HG03558 (cell line): ENCODE data around the gene PKD1.
"Not testable (repeated sequence)": the region's sequence is repeated elsewhere in the genome, so short reads cannot be mapped to it uniquely, and the experiment has no call there.

Source experiments
- ATAC-seq: cut with Tn5 transposase; IDR thresholded peaks from one replicate; pipeline ENCODE4 v1.9.1; 2021; ENCODE audit warnings: moderate number of reproducible peaks; ENCODE audit not compliant: unreplicated experiment; ENCODE audit errors: extremely low read depth

The PKD1 gene

DNA sequence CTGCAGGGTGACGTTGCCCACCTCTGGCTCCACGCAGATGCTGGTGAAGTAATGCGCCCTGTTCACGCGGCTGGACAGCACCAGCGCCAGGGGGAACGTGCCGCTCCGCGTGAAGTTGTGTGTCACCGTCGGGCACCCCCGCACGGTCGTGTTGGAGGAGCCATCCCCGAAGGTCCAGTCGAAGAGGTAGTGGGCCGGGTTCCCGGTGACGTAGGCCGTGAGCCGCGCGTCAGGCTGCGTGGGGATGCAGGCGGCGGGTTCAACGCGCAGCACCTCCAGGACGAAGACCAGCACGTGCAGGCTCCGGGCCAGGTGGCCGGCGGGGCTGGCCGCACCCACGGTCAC is 24.7 kb downstream of the PKD1 start:
- not testable (repeated sequence) for ATAC-seq

DNA sequence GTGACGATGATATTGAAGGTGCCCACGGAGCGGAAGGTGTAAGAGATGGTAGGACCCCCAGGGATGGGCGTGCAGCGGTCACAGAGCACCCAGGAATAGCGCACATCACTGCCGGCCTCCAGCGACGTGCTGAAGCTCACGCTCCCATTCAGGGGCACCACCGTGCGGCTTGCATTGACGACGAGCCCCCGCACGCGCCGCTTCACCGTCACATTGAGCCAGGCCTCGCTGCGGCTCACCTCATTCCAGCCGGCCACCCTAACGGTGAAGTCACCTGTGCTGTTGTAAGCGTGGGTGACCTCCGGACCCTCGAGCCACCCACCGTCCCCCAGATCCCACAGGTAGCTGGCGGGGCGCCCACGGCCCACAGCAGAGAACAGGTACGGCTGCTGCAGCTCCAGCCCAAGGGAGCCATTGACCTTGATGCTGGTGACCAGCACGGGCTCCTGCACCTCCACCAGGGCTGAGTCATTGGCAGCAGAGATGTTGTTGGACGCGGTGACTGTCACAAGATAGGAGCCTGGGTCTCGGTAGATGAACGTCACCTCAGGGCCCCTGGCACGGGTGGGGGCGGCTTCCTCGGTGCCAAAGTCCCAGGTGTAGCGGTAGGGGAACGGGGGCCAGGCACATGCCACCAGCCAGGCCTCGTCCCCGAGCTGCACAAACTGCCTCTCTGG is 25.2 kb downstream of the PKD1 start:
- ATAC-seq: not testable (repeated sequence)

GRCh38 chr16:2109872-2110271 is 25.8 kb downstream of the PKD1 start:
- ATAC-seq: not testable (repeated sequence)

- not testable (repeated sequence) for ATAC-seq
Observed at GRCh38 chr16:2109271-2109580, 26.5 kb downstream of the PKD1 start.

GRCh38 chr16:2108446-2109270 is 27.0 kb downstream of the PKD1 start:
- ATAC-seq: not testable (repeated sequence)

- ATAC-seq: not testable (repeated sequence)
Observed at GRCh38 chr16:2107791-2108125, 27.9 kb downstream of the PKD1 start.

DNA sequence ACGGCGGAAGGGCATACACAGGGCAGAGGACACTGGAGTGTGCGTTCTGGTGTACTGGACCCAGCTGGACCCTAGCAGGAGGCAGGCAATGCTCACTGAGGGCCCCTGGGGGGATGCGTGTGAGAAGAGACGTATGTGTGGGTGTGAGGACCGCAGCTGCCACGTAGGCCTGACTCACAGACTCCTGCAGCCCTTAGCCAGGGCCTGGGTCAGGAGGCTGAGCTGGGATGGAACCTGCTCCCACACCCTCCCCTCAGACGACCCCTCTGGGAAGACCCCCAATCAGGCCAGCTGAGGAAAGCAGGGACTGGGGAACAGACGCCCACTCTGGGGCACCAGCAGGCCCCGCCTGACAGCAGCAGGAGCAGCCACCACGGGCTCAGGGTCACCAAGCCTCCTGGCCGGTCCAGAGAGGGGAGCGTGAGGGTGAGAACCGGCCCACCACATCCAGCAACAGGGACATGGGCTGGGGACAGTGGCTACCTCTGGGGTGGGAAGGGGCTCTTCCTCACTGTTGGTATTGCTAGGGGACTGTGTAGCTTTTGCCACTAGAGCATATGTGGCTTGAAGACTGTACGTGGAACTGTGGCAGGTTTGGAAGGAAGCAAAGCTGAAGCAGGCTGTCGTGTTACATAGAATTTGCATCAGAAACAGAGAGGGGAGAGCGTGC is 28.4 kb downstream of the PKD1 start:
- ATAC-seq: not testable (repeated sequence)

GRCh38 chr16:2106211-2106610 is 29.5 kb downstream of the PKD1 start:
- ATAC-seq: not testable (repeated sequence)

DNA sequence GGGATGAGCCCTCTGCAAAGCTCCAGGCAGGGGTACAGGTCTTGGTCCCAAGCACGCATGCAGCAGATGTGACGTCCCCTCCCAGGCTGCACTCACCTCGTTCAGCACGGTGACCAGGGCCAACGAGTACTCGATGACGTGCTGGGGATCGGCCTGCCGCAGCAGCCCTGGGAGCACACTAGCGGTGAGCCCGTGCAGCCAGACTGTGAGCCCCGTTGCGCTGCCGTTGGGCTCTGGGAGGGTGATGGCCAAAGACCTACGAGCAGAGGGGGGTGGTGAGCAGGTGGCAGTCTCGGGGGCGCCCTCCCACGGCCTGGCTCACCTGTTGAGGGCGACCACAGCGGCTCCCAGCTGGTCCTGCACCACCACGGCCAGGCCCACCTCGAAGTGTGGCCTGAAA is 29.9 kb downstream of the PKD1 start:
- not testable (repeated sequence) for ATAC-seq

DNA sequence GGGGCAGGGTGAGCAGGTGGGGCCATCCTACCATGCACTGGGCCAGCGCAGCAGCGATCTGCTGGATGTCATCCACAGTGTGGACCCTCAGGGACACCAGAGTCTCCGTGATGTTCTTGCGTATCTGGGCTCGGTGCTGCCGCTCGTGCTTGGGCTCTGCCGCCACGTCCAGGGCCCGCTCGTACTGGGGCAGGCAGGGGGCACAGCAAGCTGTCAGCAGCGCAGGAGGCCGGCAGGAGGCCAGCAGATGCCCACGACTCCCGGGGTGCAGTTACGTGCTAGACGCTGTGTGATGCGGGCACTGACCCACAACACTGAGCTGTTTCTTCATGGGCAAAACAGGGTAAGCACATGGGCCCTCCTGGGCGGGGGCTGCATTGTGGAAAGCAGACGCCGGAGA is 30.4 kb downstream of the PKD1 start:
- not testable (repeated sequence) for ATAC-seq

DNA sequence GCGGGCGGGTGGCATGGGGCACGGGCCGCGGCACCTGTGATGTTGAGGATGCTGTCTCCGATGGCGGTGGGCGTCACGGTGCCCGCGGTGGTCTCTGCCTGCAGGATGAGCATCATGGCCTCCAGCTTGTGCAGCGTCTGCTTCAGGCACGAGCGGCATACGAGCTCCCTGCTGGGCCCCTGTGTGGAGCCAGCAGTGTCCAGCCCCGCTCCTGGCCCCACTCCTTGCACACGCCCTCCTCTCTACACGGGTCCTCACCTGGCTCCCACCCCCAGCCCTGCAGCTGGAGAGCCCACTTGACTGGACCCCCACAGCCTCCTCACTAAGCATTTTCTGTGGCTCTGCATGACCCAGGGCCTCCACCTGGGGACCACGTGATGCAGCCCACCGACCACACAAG is 31.2 kb downstream of the PKD1 start:
- ATAC-seq: not testable (repeated sequence)

- ATAC-seq: no peak
Observed at GRCh38 chr16:2102471-2102870, 33.2 kb downstream of the PKD1 start.

DNA sequence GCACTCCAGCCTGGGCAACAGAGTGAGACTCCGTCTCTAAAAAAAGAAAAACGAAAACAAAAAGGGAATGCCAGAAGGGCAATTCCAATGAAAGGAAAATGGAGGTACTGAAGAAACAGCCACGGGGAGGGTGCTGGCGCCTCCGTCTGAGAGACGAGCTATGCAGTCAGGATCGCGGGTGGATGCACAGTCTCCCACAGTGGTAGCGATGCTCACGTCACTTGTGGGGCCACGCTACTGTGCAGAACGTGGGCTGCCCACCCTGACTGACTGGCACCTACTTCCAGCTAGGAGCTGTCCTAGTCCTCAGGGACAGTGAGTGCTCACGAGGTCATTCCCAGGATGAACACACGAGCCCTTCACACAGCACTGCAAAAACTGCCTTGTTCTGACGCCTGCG is 34.1 kb downstream of the PKD1 start:
- not testable (repeated sequence) for ATAC-seq

GRCh38 chr16:2097689-2098088 is 38.0 kb downstream of the PKD1 start:
- not testable (repeated sequence) for ATAC-seq

- ATAC-seq: no peak
Observed at GRCh38 chr16:2096853-2097595, 38.7 kb downstream of the PKD1 start.

DNA sequence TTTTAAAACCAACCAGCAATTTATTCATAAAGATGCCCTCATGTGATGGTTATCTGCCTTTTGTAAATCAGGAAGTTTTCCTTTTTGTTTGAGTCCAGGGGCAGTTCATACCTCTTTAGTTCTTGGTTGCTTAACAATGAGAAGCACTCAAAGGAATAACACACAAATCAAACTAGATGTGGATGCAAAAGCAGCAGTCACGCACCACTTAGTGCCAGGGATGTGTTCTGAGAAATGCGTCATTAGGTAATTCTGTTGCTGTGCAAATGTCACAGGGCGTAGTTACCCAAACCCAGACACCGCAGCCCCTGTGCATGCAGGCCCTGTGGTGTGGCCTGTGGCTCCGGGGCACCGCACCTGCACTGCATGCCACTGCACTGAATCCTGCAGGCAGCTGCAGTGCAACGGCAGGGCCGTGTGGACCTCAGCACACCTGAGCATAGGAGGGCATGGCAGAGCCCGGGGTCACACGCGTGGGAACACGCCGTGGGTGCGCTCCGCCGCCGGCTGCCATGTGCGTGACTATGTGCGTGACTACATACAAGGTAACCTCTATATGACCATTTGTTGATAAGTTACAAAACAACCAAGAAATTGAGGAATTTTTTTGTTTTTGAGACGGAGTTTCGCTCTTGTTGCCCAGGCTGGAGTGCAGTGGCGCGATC is 39.6 kb downstream of the PKD1 start:
- ATAC-seq: no peak

GRCh38 chr16:2095315-2095853 is 40.3 kb downstream of the PKD1 start:
- ATAC-seq: no peak

- no peak for ATAC-seq
Observed at GRCh38 chr16:2093793-2094192, 41.9 kb downstream of the PKD1 start.

DNA sequence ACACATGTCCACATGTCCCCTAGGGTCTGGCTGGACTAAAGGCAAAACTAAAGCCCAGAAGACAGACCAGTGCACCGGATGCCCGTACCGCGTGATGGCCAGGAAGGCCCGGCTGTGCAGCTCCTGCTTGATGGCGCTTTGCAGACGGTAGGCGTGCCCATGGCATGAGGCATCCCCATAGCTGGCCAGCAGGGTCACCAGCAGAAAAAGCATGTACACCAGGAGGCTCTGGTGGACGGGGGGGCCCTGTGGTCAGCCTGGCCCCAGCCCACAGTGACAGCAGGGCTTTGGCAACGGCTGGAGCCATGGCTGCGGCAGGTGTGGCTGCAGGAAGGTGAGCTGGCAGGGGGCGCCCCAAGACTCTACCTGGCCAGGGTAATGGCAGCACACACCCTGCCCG is 42.8 kb downstream of the PKD1 start:
- ATAC-seq: no peak

- ATAC-seq: no peak
Observed at GRCh38 chr16:2092256-2092620, 43.5 kb downstream of the PKD1 start.
